ENCODE data around the gene TRIM17. TPM values are rescaled to one million over a fixed set of nuclear protein-coding genes. Genes with fewer than 3 reads are reported as not detected.

The TRIM17 gene
- total RNA-seq, 1 donor from 2014 or later, result 6.3 TPM

GRCh38 chr1:228396770-228397662, 19.6 kb downstream of the TRIM17 start:
- Mint-ChIP-seq H3K27me3 (ENCODE audit: low read depth) (no peaks in the 10 kb centered on the region), H3K4me1 (no peaks in the 10 kb centered on the region), H3K4me3 (no peak overlapping the region), H3K36me3 (ENCODE audit: low read depth) (peaks cover 3% of the 10 kb centered on the region), H3K9me3 (no peaks in the 10 kb centered on the region), H3K27ac (ENCODE audit: unreplicated experiment) (no peak overlapping the region)
- no peak for DNase-seq (ENCODE audit: low read depth, low spot score)
- no peak for TF ChIP-seq CTCF (conservative IDR thresholded peaks at IDR 0.05)

- no peaks in the 10 kb centered on the region for H3K9me3 Mint-ChIP-seq
- no peak for TF ChIP-seq CTCF (conservative IDR thresholded peaks at IDR 0.05)
- H3K27me3 Mint-ChIP-seq (ENCODE audit: low read depth), result no peaks in the 10 kb centered on the region
- H3K36me3 Mint-ChIP-seq (ENCODE audit: low read depth), result peaks cover 3% of the 10 kb centered on the region
- H3K27ac Mint-ChIP-seq (ENCODE audit: unreplicated experiment), result no peak overlapping the region
- DNase-seq (ENCODE audit: low read depth, low spot score), result no peak
- H3K4me3 Mint-ChIP-seq, result no peak overlapping the region
- H3K4me1 Mint-ChIP-seq, result no peaks in the 10 kb centered on the region
Observed at GRCh38 chr1:228394571-228395394, 21.9 kb downstream of the TRIM17 start.

GRCh38 chr1:228393811-228394570, 22.7 kb downstream of the TRIM17 start:
- no peak for DNase-seq (ENCODE audit: low read depth, low spot score)
- no peaks in the 10 kb centered on the region for H3K27me3 Mint-ChIP-seq (ENCODE audit: low read depth)
- H3K36me3 Mint-ChIP-seq (ENCODE audit: low read depth), result peaks cover 3% of the 10 kb centered on the region
- TF ChIP-seq CTCF (conservative IDR thresholded peaks at IDR 0.05), result no peak
- H3K27ac Mint-ChIP-seq (ENCODE audit: unreplicated experiment), result peak overlapping the region; percentile 27
- H3K4me1 Mint-ChIP-seq, result no peaks in the 10 kb centered on the region
- H3K4me3 Mint-ChIP-seq, result no peak overlapping the region
- H3K9me3 Mint-ChIP-seq, result no peaks in the 10 kb centered on the region

GRCh38 chr1:228393268-228393701, 23.4 kb downstream of the TRIM17 start:
- TF ChIP-seq CTCF (conservative IDR thresholded peaks at IDR 0.05), result peak; percentile 37
- peaks cover 3% of the 10 kb centered on the region for H3K36me3 Mint-ChIP-seq (ENCODE audit: low read depth)
- no peaks in the 10 kb centered on the region for H3K4me1 Mint-ChIP-seq
- no peaks in the 10 kb centered on the region for H3K27me3 Mint-ChIP-seq (ENCODE audit: low read depth)
- no peaks in the 10 kb centered on the region for H3K9me3 Mint-ChIP-seq
- peak overlapping the region; percentile 23 for H3K4me3 Mint-ChIP-seq
- H3K27ac Mint-ChIP-seq (ENCODE audit: unreplicated experiment), result no peak overlapping the region
- no peak for DNase-seq (ENCODE audit: low read depth, low spot score)

Measured in neural crest cell (in vitro differentiated cells).